CD4-positive, alpha-beta T cell treated with Interleukin-2 at 100 ng/mL for 4 hours (primary cell): Measurements from ENCODE around the gene ACSBG1.
"Not testable (repeated sequence)": the region's sequence is repeated elsewhere in the genome, so short reads cannot be mapped to it uniquely, and the experiment has no call there.

Source experiments
- DNase-seq: peaks from one replicate; pipeline ENCODE4 v3.0.0-alpha.2; 2020; ENCODE audit warnings: low spot score

The ACSBG1 gene

DNA sequence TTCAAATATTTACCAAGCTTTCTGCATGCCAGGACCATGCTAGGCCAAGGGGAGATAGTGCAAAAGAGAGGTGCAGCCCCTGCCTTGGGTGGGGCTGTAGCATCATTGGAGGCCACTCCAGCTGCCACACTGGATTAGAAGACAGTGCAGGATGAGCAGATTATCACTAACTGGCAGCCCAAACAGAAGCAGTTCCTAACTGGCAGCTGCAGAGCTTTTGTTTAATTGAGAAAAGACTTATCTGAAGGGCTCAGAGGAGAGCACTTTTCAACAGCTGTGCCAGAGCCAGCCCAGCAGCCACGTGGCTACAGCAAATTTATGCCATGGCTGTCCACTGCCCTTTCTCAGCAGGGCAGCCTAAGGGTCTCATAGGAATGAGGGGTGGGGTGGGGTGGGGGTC is 13.5 kb upstream of the ACSBG1 start:
- DNase-seq = no peak

GRCh38 chr15:78245976-78246620 is 11.7 kb upstream of the ACSBG1 start:
- not testable (repeated sequence) for DNase-seq

GRCh38 chr15:78245392-78245791 is 11.0 kb upstream of the ACSBG1 start:
- DNase-seq = not testable (repeated sequence)

GRCh38 chr15:78244893-78245292 is 10.5 kb upstream of the ACSBG1 start:
- no peak for DNase-seq

GRCh38 chr15:78244101-78244500 is 9.7 kb upstream of the ACSBG1 start:
- no peak for DNase-seq

DNA sequence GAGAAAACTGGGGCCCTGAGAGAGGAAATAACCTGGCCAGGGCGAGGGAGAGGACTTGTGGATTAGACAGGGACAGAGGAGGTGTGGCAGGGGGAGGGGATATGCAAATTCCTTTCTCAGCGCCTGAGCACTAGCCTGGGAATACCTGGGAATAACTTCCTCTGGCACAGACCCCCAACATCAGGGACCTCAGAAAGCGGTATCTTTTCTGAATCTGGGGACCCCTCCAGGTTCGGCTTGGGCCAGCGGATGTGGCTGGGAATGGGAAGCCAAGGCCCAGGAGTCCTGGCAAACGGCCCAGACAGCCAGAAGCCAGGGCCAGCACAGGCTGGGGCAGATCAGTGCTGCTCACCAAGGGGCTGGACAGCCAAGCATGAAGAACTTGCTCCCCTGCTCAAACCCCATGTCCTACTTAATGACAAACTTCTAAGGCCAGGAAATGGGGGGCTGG is 9.2 kb upstream of the ACSBG1 start:
- no peak for DNase-seq

DNA sequence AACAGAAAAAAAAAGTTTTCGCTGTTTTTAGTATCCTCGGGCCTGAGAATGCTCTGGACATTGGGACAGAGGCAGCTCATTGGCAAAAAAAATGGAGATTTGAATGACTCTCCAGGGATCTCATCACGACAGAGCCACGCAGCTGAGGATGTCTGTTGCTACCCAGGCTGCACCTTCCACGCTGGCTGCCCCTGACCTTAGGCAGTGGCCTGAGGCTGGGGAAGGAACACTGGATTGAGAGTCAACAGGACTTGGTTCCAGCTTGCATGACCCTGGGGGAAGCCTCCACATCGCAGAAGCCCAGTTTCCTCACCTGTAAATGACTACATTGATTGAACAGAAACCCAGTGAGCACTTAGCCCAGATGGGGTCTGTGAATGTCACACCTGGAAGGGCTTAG is 8.7 kb upstream of the ACSBG1 start:
- no peak for DNase-seq

GRCh38 chr15:78242128-78242527 is 7.8 kb upstream of the ACSBG1 start:
- no peak for DNase-seq

DNA sequence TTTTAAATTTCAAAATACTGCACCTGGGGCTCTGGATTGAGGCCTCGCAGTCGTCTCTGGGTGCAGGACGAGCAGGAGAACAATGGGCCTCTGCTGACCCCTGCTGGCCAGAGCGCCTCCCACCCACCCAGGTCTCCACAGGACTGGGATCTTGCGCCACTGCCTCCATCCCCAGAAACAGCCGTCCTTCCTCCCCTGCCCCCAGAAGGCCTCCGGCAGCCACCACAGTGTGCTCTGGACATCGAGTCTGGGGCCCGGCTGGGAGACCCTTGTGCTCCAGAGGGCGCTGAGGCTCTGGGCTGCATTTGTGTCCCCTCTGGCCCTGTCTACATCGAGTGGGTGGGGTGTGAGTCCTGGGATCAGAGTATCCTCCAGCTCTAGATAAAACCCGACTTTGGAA is 6.7 kb upstream of the ACSBG1 start:
- DNase-seq = peak; percentile 79

DNA sequence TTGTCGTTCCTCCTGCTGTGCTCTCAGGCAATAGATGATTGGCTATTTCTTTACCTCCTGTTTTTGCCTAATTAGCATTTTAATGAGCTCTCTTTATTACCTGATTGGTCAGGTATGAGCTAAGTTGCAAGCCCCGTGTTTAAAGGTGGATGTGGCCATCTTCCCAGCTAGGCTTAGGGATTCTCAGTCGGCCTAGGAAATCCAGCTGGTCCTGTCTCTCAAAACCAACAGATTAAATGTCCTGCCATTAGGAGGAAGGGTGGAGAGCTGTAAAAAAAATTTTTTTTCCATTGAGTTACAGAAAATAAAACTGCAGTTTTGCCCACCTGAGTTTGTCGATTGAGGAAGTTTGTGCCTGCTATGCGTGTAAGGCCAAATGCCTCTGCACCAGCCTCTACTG is 5.4 kb upstream of the ACSBG1 start:
- no peak for DNase-seq

- no peak for DNase-seq
These were observed 2.8 kb upstream of the ACSBG1 start for GRCh38 chr15:78237146-78237545.

DNA sequence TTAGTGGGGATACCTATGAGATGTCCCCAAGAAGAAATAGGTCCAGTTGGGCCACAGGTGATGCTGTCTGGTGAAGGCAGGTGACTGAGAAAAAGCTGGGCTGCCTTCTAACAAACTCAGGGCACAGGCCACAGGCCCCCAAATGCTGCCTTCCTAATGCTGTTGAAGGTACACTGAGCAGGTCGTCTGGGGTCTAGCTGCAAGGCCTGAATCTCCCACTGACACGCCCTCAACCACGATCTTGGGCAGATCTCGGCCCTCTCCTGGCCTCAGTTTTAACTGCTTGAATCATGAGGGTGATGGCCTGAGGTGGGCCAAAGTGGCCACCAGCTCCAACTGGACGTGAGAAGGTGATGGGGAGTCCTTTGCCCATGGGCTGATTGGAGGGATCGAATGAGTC is 2.1 kb upstream of the ACSBG1 start:
- DNase-seq = no peak

DNA sequence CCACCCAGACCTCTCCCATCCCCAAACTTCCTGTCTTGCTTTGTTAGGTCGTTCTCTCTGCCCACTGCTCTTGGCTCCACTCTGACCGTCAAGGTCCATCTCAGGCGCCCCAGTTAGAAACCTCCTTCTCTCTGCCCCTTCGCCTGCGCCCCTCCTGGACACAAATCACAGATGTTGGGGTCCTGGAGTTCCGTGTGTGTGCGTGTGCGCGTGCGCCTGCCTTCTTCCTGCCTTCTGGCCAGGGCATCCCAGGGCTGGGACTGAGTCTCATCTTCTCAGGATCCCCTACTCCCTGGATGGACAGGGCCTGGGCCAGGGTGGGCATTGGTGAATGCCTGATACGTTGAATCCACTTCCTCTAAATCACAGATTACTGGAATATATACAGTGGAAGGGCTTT is 869 bp downstream of the ACSBG1 start:
- DNase-seq = no peak

- DNase-seq = no peak
These were observed 1.4 kb downstream of the ACSBG1 start for GRCh38 chr15:78232951-78233350.

DNA sequence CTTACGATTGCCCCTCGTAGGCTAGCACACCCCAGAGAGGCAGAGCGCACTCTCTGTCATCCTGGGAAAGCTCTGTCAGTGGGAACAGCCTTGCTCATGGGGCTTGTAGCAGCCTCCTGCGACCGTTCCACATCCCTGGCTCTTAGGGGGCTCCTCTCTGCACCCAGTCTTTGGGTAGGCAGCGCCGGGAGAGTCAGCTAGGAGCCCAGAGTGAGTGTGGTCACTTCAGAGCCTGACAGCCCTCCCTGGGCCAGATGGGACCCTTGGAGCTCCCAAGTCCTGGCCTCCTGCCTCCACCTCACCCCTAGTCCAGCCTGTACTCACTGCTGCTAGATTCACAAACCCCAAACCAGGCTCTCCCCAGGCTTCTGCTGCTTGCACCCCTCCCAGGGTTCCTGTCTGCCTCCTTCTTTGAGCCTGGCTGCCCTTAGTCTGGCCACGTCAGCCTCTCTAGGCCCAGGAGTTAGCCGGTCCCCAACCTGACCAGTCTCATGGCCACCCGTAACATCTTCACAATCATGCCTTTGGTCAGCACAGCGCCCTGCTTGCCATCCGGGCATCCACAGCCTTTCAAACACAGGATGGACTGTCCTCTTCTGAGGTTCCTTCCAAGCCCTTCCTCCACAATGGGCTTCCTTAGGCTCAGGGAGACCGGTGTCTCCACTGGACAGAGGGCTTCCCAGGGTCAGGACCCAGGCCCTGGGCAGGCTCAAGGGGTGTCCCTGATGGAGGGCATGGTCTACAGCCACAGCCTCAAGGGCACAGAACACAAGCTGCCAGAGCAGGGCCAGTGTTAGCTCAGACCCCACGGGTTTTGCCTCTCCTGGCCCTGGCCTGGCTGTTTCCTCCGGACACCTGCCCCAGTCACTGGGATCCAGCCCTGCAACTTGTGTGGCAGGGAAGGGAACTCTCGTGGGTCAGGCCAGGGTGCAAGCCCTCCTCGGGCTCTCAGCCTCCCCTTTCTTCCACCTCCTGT is 4.6 kb downstream of the ACSBG1 start:
- no peak for DNase-seq

- DNase-seq = no peak
These were observed 5.9 kb downstream of the ACSBG1 start for GRCh38 chr15:78228356-78228996.

- no peak for DNase-seq
These were observed 8.4 kb downstream of the ACSBG1 start for GRCh38 chr15:78225783-78226541.

- no peak for DNase-seq
These were observed 10.3 kb downstream of the ACSBG1 start for GRCh38 chr15:78224023-78224411.

DNA sequence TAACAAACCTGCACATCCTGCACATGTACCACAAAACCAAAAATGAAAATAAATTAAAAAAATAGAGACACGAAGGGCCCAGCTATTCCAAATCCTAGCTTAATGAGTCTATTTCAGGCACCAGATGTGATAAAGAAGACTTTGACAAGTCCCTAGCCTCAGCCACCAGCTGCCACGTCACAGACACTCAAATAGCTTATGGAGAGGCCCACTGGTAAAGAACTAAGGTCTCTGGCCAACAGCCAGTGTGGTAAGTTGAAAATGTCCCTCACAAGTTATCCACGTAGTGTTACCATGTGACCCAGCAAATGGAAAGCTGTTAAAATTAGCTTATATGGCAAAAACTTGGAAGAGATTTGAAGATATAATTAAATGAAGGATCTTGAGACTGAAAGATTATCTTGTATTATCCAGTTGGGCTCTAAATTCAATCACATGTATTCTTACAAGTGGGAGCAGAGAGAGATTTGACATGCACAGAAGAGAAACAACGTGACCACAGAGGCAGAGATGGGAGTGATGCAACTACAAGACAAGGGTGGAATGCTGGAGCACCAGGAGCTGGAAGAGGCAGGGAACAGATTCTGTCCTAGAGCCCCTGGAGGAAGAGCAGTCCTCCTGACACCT is 10.9 kb downstream of the ACSBG1 start:
- no peak for DNase-seq

DNA sequence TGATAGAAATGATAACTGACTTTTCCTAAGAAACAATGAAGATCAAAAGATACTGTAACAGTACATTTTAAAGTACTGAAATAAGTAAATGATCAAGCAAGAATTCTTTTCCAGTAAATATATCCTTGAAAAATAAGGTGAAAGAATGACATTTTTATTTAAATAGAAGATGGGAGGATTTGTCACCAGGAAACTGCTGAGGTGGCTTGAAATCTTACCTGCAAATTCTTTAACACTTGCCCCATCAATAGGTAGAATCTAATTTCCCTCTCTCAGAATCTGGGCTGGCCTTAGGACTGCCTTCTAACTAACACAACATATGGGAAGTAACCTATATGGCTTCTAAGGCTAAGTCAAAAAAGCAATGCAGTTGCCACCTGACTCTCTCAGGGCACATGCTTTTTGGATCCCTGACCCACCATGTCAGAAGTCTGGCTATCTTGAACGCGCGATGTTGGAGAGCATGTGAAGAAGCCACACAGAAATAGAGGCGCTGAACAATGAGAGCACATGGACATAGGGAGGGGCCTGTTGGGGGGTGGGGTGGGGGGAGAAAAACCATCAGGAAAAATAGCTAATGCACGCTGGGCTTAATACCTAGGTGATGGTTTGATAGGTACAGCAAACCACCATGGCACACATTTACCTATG is 11.5 kb downstream of the ACSBG1 start:
- DNase-seq = no peak

DNA sequence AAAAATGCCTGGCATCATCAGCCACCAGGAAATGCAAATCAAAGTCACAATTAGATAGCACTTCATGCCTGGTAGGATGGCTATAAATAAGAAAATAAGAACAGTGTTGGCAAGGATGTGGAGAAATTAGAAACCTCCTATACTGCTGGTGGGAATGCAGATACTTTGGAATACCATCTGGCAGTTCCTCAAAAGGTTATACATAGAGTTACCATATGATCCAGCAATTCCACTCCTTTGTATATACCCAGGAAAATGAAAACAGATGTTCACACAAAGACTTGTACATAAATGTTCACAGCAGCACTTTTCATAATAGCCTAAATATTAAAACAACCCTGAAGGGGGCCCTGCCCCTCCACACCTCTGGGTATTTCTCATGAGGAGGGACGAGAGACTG is 13.7 kb downstream of the ACSBG1 start:
- DNase-seq = no peak
